Prostate gland (tissue), 2 donors: ENCODE data around the gene TSPAN33. TPM values are rescaled to one million over a fixed set of nuclear protein-coding genes. Genes with fewer than 3 reads are reported as not detected.
"Not testable (repeated sequence)": the region's sequence is repeated elsewhere in the genome, so short reads cannot be mapped to it uniquely, and the experiment has no call there.

ENCODE experiments used
- DNase-seq: peaks from one replicate; pipeline ENCODE4 v3.0.0-alpha.2; 2019; ENCODE audit warnings: low spot score
- H3K27ac ChIP-seq, 2 donors: fragments of 200-600 bp; sonication (generic); 2 replicates each; pipeline ENCODE4 v1.5.1; 2017 to 2019
- H3K27me3 ChIP-seq: fragments of 200-600 bp; sonication (generic); replicated peaks from 2 replicates; pipeline ENCODE4 v1.5.1; 2019; ENCODE audit not compliant: insufficient read depth
- H3K36me3 ChIP-seq, 2 donors: fragments of 200-600 bp; sonication (generic); 1 replicate in 1 of 2; 2 replicates in 1 of 2; pipeline versions ENCODE4 v1.5.1 to v1.8.1; 2017 to 2019
- H3K4me1 ChIP-seq: fragments of 200-600 bp; sonication (generic); replicated peaks from 2 replicates; pipeline ENCODE4 v1.5.1; 2019
- H3K4me3 ChIP-seq, 2 donors: fragments of 200-600 bp; sonication (generic); 2 replicates each; pipeline ENCODE4 v1.5.1; 2017 to 2019
- H3K9me3 ChIP-seq: fragments of 200-600 bp; sonication (generic); 2 replicates; pipeline ENCODE4 v1.5.1; 2017
- CTCF ChIP-seq, 4 experiments: fragments of 200-600 bp in 2 of 4; fragments of 450-650 bp in 2 of 4; sonication (generic) in 2 of 4; IDR thresholded peaks; 1 replicate in 3 of 4; 2 replicates in 1 of 4; pipeline ENCODE4 v1.5.1; 2016 to 2019; ENCODE audit warnings: antibody characterized with exemption in 4 of 4, mild to moderate bottlenecking in 2 of 4, moderate library complexity in 2 of 4
- POLR2A ChIP-seq: fragments of 450-650 bp; IDR thresholded peaks from one replicate; pipeline ENCODE4 v1.6.1; 2016; ENCODE audit warnings: antibody characterized with exemption, mild to moderate bottlenecking
- POLR2AphosphoS5 ChIP-seq: sonication (generic); formaldehyde crosslinking; IDR thresholded peaks from one replicate; pipeline ENCODE4 v1.6.1; 2017; ENCODE audit warnings: antibody characterized with exemption
- WGBS: methylation state at CpG from one replicate; pipeline ENCODE4 v1.1.5; 2018; 5-methylcytosine and 5-hydroxymethylcytosine counted together
- intact Hi-C: fragments of 100-400 bp; cut with DNase I; formaldehyde crosslinking; loops from one replicate; pipeline ENCODE4 v1.14.2; 2022
- total RNA-seq, 2 donors: library from RNA; depleted of rRNA; stranded (reverse); fragments of >200 nt; gene quantifications; one replicate each; pipeline ENCODE4 v1.1.0, GENCODE V29; 2016

TSPAN33 gene
- total RNA-seq, 2 donors from 2014 or later = 8.4 to 47.7 TPM

DNA sequence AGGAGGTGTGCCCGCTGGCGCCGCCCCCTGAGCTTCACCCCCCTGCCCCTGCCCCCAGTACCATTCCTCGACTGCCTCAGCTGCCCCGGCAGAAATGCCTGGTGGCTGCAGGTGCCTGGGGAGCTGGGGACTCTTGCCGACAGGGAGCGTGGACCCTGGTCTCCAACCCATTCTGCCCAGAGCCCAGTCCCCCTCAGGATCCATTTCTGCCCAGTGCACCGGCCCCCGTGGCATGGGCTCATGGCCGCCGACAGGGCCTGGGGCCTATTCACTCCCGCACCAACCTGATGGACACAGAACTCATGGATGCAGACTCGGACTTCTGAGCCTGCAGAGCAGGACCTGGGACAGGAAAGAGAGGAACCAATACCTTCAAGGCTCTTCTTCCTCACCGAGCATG, 67.6 kb downstream of the TSPAN33 start:
- no peak overlapping the region for H3K27ac ChIP-seq
- no peak for DNase-seq
- H3K4me1 ChIP-seq = no peaks in the 10 kb centered on the region
- H3K4me3 ChIP-seq = no peak overlapping the region
- WGBS = 92% methylated on average over 12 of the region's 14 CpGs
- H3K27me3 ChIP-seq = no peaks in the 10 kb centered on the region
- no peak for TF ChIP-seq CTCF (IDR thresholded peaks at IDR 0.05)
- TF ChIP-seq POLR2A = no peak
- TF ChIP-seq POLR2AphosphoS5 = no peak
- H3K9me3 ChIP-seq = no peaks in the 10 kb centered on the region
- intact Hi-C loops = no loop called here
- H3K36me3 ChIP-seq = no peaks in the 10 kb centered on the region

DNA sequence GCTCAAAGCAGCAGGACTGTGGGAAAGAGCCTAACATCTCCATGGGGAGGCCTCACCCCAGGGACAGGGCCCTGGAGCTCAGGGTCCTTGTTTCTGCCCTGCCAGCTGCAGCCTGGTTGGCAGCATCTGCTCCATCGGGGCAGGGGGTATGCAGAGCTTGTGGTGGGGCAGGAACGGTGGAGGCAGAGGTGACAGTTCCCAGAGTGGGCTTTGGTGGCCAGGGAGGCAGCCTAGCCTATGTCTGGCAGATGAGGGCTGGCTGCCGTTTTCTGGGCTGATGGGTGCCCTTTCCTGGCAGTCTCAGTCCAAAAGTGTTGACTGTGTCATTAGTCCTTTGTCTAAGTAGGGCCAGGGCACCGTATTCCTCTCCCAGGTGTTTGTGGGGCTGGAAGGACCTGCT, 68.1 kb downstream of the TSPAN33 start:
- 82% methylated on average over 4 of the region's 4 CpGs for WGBS
- intact Hi-C loops = no loop called here
- no peak overlapping the region for H3K27ac ChIP-seq
- DNase-seq = no peak
- H3K27me3 ChIP-seq = no peaks in the 10 kb centered on the region
- no peak for TF ChIP-seq CTCF (IDR thresholded peaks at IDR 0.05)
- no peak for TF ChIP-seq POLR2A
- TF ChIP-seq POLR2AphosphoS5 = no peak
- no peaks in the 10 kb centered on the region for H3K36me3 ChIP-seq
- H3K4me3 ChIP-seq = no peak overlapping the region
- H3K4me1 ChIP-seq = no peaks in the 10 kb centered on the region
- H3K9me3 ChIP-seq = no peaks in the 10 kb centered on the region

- 42% methylated on average over 15 of the region's 15 CpGs for WGBS
- Histone ChIP-seq H3K4me1 (no peaks in the 10 kb centered on the region), H3K9me3 (no peaks in the 10 kb centered on the region), H3K36me3 (no peaks in the 10 kb centered on the region), H3K4me3 (no peak overlapping the region), H3K27ac (no peak overlapping the region), H3K27me3 (no peaks in the 10 kb centered on the region)
- no peak for DNase-seq
- intact Hi-C loops = no loop called here
- TF ChIP-seq POLR2AphosphoS5 = no peak
- no peak for TF ChIP-seq POLR2A
- no peak for TF ChIP-seq CTCF (IDR thresholded peaks at IDR 0.05)
Observed at GRCh38 chr7:129213828-129214227, 69.3 kb downstream of the TSPAN33 start.

DNA sequence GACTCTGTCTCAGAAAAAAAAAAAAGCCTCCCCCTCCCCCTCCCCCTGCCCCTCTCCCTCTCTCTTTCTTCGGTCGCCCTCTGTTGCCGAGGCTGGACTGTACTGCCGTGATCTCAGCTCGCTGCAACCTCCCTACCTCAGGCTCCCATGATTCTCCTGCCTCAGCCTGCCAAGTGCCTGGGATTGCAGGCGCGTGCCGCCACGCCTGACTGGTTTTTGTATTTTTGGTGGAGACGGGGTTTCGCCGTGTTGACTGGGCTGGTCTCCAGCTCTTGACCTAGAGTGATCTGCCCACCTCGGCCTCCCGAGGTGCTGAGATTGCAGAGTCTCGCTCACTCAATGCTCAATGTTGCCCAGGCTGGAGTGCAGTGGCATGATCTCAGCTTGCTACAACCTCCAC, 71.2 kb downstream of the TSPAN33 start:
- intact Hi-C loops, H3K36me3 ChIP-seq, H3K4me1 ChIP-seq, H3K27ac ChIP-seq, DNase-seq, H3K4me3 ChIP-seq, H3K9me3 ChIP-seq, H3K27me3 ChIP-seq: not testable (repeated sequence)
- WGBS = 96% methylated on average over 15 of the region's 15 CpGs

- DNase-seq, H3K9me3 ChIP-seq, H3K4me1 ChIP-seq, H3K27me3 ChIP-seq, intact Hi-C loops, H3K4me3 ChIP-seq, H3K27ac ChIP-seq, H3K36me3 ChIP-seq: not testable (repeated sequence)
- 96% methylated on average over 34 of the region's 34 CpGs for WGBS
Observed at GRCh38 chr7:129216101-129216715, 71.7 kb downstream of the TSPAN33 start.

DNA sequence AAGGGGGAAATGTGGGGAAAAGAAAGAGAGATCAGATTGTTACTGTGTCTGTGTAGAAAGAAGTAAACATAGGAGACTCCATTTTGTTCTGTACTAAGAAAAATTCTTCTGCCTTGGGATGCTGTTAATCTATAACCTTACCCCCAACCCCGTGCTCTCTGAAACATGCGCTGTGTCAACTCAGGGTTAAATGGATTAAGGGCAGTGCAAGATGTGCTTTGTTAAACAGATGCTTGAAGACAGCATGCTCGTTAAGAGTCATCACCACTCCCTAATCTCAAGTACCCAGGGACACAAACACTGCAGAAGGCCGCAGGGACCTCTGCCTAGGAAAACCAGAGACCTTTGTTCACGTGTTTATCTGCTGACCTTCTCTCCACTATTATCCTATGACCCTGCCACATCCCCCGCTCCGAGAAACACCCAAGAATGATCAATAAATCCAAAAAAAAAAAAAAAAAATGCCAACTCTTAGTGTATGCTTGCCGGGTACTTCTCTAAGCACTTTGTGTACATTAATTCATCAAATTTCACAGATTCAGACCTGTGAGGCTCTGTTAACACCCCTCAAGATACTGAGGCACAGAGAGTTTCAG, 72.4 kb downstream of the TSPAN33 start:
- DNase-seq, intact Hi-C loops: not testable (repeated sequence)

More for the DNA sequence above, 72.4 kb downstream of the TSPAN33 start:
- not testable (repeated sequence) for H3K36me3 ChIP-seq, H3K27me3 ChIP-seq, H3K9me3 ChIP-seq, H3K4me3 ChIP-seq, H3K4me1 ChIP-seq, H3K27ac ChIP-seq
- 84% methylated on average over 8 of the region's 8 CpGs for WGBS
